A549 treated with RU486 at 1 μM for 4 hours (cell line): ENCODE data around the gene PSMB5. TPM values are rescaled to one million over a fixed set of nuclear protein-coding genes. Genes with fewer than 3 reads are reported as not detected.

ENCODE experiments used
- total RNA-seq: library from RNA; stranded (reverse); fragments of 200-300 nt; extraction: Qiagen RNA extraction; gene quantifications from 5 replicates; pipeline ENCODE4 v1.2.3, GENCODE V29; 2022; ENCODE audit warnings: low read depth

Gene PSMB5
- total RNA-seq = 311 to 330 TPM (median 317 TPM) in 5 replicates

DNA sequence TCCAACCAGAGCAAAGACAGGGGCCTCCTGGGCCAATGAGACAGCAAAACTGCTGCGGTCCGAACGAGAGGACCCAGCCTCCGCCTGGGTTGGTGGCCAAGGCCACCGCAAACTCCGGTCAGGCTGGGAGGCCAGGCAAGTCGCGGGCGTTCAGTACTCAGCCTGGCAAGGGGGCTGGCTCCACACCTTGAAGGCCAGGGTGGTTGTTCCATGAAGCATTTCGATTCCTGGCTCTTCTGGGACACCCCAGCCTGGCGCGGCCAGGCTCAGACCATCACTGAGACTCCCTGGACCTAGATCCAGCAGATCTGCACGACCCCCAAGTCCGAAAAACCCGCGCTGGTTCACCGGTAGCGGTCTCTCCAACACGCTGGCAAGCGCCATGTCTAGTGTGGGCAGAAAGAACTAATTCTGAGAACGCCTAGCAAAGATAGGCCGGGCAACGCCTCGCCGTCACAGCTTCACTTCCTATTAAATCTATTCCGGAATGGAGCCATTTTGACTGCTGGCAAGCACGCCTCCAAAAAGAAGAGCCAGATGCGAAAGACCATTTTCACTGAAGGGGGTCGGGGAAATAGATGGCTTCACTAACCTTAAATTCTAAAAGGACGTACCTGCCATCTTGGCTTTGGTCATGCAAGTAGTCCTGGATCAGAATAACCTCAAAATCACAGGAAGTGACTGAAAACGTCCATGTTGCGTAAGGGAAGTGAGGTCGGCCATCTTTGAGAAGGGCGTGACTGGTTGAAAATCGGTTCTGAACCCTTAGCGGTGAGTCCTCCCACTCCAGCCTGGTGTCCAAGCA is at the start of gene PSMB5:
PSMB5 (minus strand) TSS at position 403 of the 805 bp plus-strand sequence; CDS start at position 384, 19 bp downstream.

DNA sequence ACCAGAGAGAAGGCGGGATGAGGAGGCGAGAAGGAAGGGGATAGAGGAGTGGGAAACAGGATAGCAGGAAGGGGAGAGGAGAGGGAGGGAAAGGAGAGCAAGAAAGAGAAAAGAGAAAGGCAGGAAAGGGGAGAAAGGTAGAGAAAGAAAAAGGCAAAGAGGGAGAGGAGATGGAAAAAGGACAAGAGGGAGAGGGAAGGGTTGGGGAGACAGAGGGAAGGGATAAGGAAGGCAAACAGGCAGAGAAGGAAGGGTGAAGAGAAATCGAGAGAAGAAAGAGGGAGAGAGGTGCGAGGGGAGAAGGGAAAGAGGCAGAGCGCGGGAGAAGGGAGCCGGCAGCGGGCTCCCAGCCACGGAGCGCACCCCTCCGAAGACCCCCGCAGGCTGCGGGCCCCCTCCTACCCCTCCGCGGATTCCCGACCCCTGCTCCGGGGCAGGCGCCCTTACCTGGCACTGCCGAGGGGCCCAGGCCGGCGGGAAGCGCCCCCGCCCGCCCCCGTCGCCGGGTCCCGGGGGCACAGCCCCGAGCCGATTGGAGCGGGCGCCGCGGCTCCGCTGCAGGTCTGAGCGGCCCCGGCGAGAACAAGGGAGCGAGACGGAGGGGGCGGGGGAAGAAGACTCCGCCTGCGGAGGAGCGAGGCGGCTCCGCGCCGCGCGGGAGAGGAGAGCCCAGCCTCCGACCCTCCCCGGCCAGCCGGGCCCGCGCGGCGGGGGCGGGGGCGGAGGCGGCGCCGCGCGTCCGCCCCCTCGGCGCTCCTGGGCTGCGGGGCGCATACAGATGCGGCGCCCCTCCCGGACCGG is 22.5 kb upstream of the PSMB5 start, which contains the start of gene CDH24:
CDH24 (minus strand) TSS at position 565 of the 801 bp plus-strand sequence. CDS start 1,787 bp downstream, outside the sequence.

DNA sequence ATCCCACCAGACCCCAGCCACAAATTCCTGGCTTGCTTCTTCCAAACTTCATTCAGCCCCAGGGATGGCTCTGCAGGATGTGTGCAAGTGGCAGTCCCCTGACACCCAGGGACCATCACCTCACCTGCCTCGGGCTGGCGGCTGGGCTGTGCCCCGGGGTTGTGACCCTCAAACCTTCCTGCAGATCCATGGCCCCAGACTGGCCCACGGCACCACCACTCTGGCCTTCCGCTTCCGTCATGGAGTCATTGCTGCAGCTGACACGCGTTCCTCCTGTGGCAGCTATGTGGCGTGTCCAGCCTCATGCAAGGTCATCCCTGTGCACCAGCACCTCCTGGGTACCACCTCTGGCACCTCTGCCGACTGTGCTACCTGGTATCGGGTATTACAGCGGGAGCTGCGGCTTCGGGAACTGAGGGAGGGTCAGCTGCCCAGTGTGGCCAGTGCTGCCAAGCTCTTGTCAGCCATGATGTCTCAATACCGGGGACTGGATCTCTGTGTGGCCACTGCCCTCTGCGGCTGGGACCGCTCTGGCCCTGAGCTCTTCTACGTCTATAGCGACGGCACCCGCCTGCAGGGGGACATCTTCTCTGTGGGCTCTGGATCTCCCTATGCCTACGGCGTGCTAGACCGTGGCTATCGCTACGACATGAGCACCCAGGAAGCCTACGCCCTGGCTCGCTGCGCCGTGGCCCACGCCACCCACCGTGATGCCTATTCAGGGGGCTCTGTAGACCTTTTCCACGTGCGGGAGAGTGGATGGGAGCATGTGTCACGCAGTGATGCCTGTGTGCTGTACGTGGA is 7.7 kb upstream of the PSMB5 start, which contains the start of gene PSMB11:
PSMB11 (plus strand) TSS at position 51 of the 804 bp plus-strand sequence; CDS start at position 65, 14 bp downstream.

DNA sequence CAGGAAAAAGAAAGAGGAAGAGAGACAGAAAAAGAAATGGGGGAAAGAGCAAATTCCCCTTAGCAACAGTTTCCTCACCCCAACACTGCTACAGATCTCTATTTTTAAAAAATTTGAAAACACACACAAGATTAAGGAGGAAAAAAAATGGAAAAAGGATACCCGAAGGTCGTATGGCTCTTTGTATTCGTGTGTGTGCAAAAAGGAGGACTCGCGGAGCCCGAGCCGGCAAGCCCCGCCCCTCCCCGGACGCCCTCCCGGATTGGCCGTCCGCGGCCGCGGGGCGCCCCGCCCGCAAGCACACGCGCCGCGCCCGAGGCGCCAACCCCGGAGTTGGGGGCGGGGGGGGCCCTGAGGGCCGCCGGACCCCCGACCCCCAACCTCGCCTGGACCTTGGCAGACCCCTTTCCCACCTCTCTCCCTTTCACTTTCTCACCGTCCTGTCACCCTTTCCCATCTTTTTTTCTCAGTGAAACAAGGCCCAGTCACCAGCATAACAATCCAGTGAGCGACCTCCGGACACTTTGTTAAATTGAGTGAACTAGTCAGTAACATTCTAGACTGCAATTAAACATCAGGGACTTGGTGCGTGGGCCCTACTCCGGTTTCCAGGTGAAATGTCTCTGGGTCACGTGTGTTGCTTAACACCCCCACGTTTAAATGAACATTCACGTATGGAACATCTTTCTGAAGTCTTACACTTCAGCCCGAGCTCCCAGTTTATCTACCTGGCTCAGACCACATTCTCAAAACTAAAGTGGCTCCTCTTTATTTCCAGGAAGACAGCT is 24.6 kb downstream of the PSMB5 start, which contains the start of gene C14orf93:
C14orf93 (minus strand) TSS at position 205 of the 788 bp plus-strand sequence. CDS start 11,120 bp downstream, outside the sequence.

DNA sequence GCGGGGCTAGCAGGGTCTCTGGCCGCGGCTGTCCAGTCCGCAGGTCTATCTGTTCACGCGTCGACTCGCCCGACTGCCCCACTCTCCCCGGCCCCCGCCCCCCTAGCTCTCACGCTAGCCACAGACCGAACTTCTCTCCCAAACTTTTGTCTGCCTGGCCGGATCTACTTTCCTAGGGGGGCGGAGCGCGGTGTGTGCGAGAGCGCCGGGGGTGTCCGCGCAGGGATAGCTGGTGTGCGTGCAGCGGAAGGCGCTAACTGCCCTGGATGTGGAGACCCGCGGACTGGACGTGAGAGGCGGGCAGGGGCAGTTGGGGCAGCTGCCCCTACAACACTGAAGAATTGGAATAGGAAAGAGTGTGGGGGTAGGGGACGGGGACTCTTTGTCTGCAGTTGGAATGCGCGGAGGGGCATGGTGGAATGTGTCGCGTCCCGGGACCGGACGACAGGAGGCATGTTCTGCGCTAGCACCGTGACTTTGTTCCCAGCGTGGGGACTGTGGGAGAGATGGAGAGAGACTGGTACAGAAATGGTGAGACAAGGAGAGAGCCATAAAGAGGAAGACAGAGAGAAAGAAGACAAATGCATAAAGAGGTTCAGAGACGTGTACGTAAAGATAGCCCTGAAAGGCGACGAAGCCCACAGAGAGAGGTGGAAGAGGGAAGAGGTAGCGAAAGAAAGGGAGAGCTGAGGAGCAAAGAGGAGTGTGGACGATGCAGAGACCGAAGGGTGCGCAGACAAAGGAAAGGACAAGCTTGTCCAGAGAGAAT is 52.0 kb downstream of the PSMB5 start, which contains the start of gene AJUBA:
AJUBA (minus strand) TSS at position 75 of the 769 bp plus-strand sequence. CDS start 285 bp downstream, outside the sequence.

Other genes with a start within 250 kb of the PSMB5 start
- 10.1 to 16.0 TPM (median 14.5 TPM) in 5 replicates for gene SLC7A7, start 219.5 kb downstream of the PSMB5 start, total RNA-seq
- 149 to 241 TPM (median 211 TPM) in 5 replicates for gene MRPL52, start 205.0 kb downstream of the PSMB5 start, total RNA-seq
- 0.37 to 0.94 TPM (median 0.74 TPM) in 5 replicates for gene MMP14, start 198.3 kb downstream of the PSMB5 start, total RNA-seq
- 59.9 to 82.8 TPM (median 72.1 TPM) in 5 replicates for gene LRP10, start 163.2 kb downstream of the PSMB5 start, total RNA-seq
- gene REM2, start 151.7 kb downstream of the PSMB5 start, total RNA-seq = 0.22 to 0.46 TPM (median 0.37 TPM) in 5 replicates
- gene RBM23, start 115.8 kb downstream of the PSMB5 start, total RNA-seq = 58.1 to 70.5 TPM (median 63.1 TPM) in 5 replicates
- 103 to 161 TPM (median 122 TPM) in 5 replicates for gene PRMT5, start 105.5 kb downstream of the PSMB5 start, total RNA-seq
- gene HAUS4, start 77.8 kb downstream of the PSMB5 start, total RNA-seq = 35.0 to 41.1 TPM (median 36.9 TPM) in 5 replicates
- gene AJUBA, start 52.3 kb downstream of the PSMB5 start, total RNA-seq = 38.8 to 43.7 TPM (median 40.1 TPM) in 5 replicates
- gene C14orf93, start 24.8 kb downstream of the PSMB5 start, total RNA-seq = 3.5 to 4.2 TPM (median 3.8 TPM) in 5 replicates
- gene PSMB11, start 7.3 kb upstream of the PSMB5 start, total RNA-seq = not detected in 5 replicates
- gene CDH24, start 22.6 kb upstream of the PSMB5 start, total RNA-seq = 2.7 to 5.9 TPM (median 5.0 TPM) in 5 replicates
- gene ACIN1, start 60.2 kb upstream of the PSMB5 start, total RNA-seq = 98.6 to 112 TPM (median 108 TPM) in 5 replicates
- gene C14orf119, start 60.6 kb upstream of the PSMB5 start, total RNA-seq = 79.6 to 113 TPM (median 107 TPM) in 5 replicates
- gene CIROP, start 70.1 kb upstream of the PSMB5 start, total RNA-seq = not detected in 5 replicates
- gene CEBPE, start 84.4 kb upstream of the PSMB5 start, total RNA-seq = not detected in 5 replicates
- 0.27 to 0.80 TPM (median 0.55 TPM) in 5 replicates for gene SLC7A8, start 148.8 kb upstream of the PSMB5 start, total RNA-seq
- gene RNF212B, start 203.0 kb upstream of the PSMB5 start, total RNA-seq = not detected in 5 replicates